Psoas muscle (tissue), 8 donors: ENCODE results near the gene LGI4. TPM values are rescaled to one million over a fixed set of nuclear protein-coding genes. Genes with fewer than 3 reads are reported as not detected.

ENCODE experiments used
- ATAC-seq, 4 donors: fragments of 200-7000 bp; cut with Tn5 transposase; one replicate each; pipeline ENCODE4 v1.9.1; 2020; ENCODE audit warnings: moderate library complexity in 3 of 4, mild to moderate bottlenecking in 2 of 4
- DNase-seq, 2 donors: peaks; one replicate each; pipeline ENCODE4 v3.0.0-alpha.2; 2020
- H3K27ac ChIP-seq: fragments of 200-600 bp; one replicate; pipeline ENCODE4 v1.8.0; 2022
- H3K27me3 ChIP-seq, 3 donors: fragments of 200-600 bp in 1 of 3; one replicate each; pipeline versions ENCODE4 v1.6.1 to v1.8.0; 2013 to 2022; ENCODE audit warnings: low read length in 2 of 3, mild to moderate bottlenecking in 2 of 3, moderate library complexity in 1 of 3; ENCODE audit not compliant: insufficient read depth in 3 of 3
- H3K36me3 ChIP-seq, 2 donors: fragments of 200-600 bp in 1 of 2; one replicate each; pipeline versions ENCODE4 v1.6.1 to v1.8.0; 2013 to 2022; ENCODE audit warnings: low read depth in 1 of 2, mild to moderate bottlenecking in 1 of 2, moderate library complexity in 1 of 2; ENCODE audit not compliant: insufficient read depth in 1 of 2
- H3K4me1 ChIP-seq: fragments of 200-600 bp; one replicate; pipeline ENCODE4 v1.8.0; 2022
- H3K4me3 ChIP-seq: fragments of 200-600 bp; one replicate; pipeline ENCODE4 v1.8.0; 2022; ENCODE audit warnings: mild to moderate bottlenecking
- H3K9me3 ChIP-seq: fragments of 200-600 bp; one replicate; pipeline ENCODE4 v1.8.0; 2022
- CTCF ChIP-seq: fragments of 200-600 bp; IDR thresholded peaks from one replicate; pipeline ENCODE4 v1.8.0; 2022; ENCODE audit warnings: antibody characterized with exemption
- WGBS, 3 donors: extraction: QIAGEN DNeasy Blood & Tissue Kit; methylation state at CpG; one replicate each; pipeline versions ENCODE4 v1.1.6 to v1.1.7; 2013; 5-methylcytosine and 5-hydroxymethylcytosine counted together
- intact Hi-C, 2 donors: fragments of 100-400 bp; cut with DNase I; formaldehyde crosslinking; loops; one replicate each; pipeline versions ENCODE4 v1.11.0 to v1.14.2; 2022
- polyA plus RNA-seq, 3 donors: library from polyadenylated mRNA; stranded (reverse); fragments of 200-250 nt; gene quantifications; one replicate each; pipeline ENCODE4 v1.2.3, GENCODE V29; 2013
- total RNA-seq, 4 donors: library from RNA; stranded (reverse); fragmentation: NEBNext Ultra II Directional in 2 of 4; extraction: Animal tissue kit (Norgen Biotek cat#: 25700) in 2 of 4; gene quantifications; one replicate each; pipeline versions ENCODE4 v1.2.1 to v1.2.4, GENCODE V29; 2021 to 2023
- donor health status: healthy with polysubstance abuse.
- donor health status: DM: no; HTN: no; CAD: no; lungs with moderate emphysema.
- donor health status: Bipolar disorder and iron deficiency.
- donor health status: healthy.
- donor health status: DM: yes; HTN: yes; CAD: no.
- donor health status: DM: no; HTN: no; CAD: no.
- donor health status: DM: no; HTN: no; CAD: no.
- donor health status: DM: yes; HTN: yes; CAD: no.

The LGI4 gene
- total and polyA plus RNA-seq, 7 donors, result 3.2 to 22.1 (median 16.2) TPM

- no peak overlapping the region for H3K4me3 ChIP-seq
- ATAC-seq (no peak), DNase-seq (no peak)
- no peak for TF ChIP-seq CTCF
- no peaks in the 10 kb centered on the region for H3K4me1 ChIP-seq
- no peaks in the 10 kb centered on the region for H3K27me3 ChIP-seq
- peaks cover 3 to 7% of the 10 kb centered on the region in 2 donors for H3K36me3 ChIP-seq
- H3K27ac ChIP-seq, result no peak overlapping the region
- H3K9me3 ChIP-seq, result peaks cover 16% of the 10 kb centered on the region
- intact Hi-C loops, result no loop called here
- WGBS, 3 donors, result 71 to 73% (median 72%) methylated on average over 5 of the region's 5 CpGs
Observed at GRCh38 chr19:35167251-35168119, 32.6 kb upstream of the LGI4 start.

- intact Hi-C loops, result no loop called here
- Histone ChIP-seq H3K36me3 (peaks cover 3 to 7% of the 10 kb centered on the region in 2 donors), H3K4me3 (no peak overlapping the region), H3K27ac (no peak overlapping the region), H3K9me3 (peaks cover 21% of the 10 kb centered on the region), H3K4me1 (no peaks in the 10 kb centered on the region), H3K27me3 (no peaks in the 10 kb centered on the region)
- WGBS, 3 donors, result 88 to 91% (median 90%) methylated on average over 7 of the region's 7 CpGs
- TF ChIP-seq CTCF, result no peak
- no peak for ATAC-seq
- no peak for DNase-seq
Observed at GRCh38 chr19:35166100-35167063, 31.5 kb upstream of the LGI4 start.

- DNase-seq, result no peak
- TF ChIP-seq CTCF, result no peak
- H3K4me1 ChIP-seq, result no peaks in the 10 kb centered on the region
- H3K27me3 ChIP-seq, result no peaks in the 10 kb centered on the region
- H3K9me3 ChIP-seq, result peaks cover 21% of the 10 kb centered on the region
- intact Hi-C loops, result no loop called here
- no peak overlapping the region for H3K27ac ChIP-seq
- no peak overlapping the region for H3K4me3 ChIP-seq
- peaks cover 3 to 7% of the 10 kb centered on the region in 2 donors for H3K36me3 ChIP-seq
- ATAC-seq, result no peak
- WGBS, 3 donors, result 64 to 74% (median 68%) methylated on average over 5 of the region's 5 CpGs
Observed at GRCh38 chr19:35165200-35166058, 30.6 kb upstream of the LGI4 start.

- Histone ChIP-seq H3K9me3 (peaks cover 21% of the 10 kb centered on the region), H3K4me1 (no peaks in the 10 kb centered on the region), H3K4me3 (no peak overlapping the region), H3K27me3 (no peaks in the 10 kb centered on the region), H3K27ac (no peak overlapping the region), H3K36me3 (peaks cover 3 to 7% of the 10 kb centered on the region in 2 donors)
- no peak for ATAC-seq
- intact Hi-C loops, result no loop called here
- no peak for TF ChIP-seq CTCF
- WGBS, 3 donors, result 38 to 90% (median 80%) methylated on average over 2 of the region's 2 CpGs
- no peak for DNase-seq
Observed at GRCh38 chr19:35164418-35164817, 29.6 kb upstream of the LGI4 start.
